ENCODE results near the gene LMNTD1. TPM values are rescaled to one million over a fixed set of nuclear protein-coding genes. Genes with fewer than 3 reads are reported as not detected.

The LMNTD1 gene
- total RNA-seq, 2 experiments from 2014 or later = not detected

DNA sequence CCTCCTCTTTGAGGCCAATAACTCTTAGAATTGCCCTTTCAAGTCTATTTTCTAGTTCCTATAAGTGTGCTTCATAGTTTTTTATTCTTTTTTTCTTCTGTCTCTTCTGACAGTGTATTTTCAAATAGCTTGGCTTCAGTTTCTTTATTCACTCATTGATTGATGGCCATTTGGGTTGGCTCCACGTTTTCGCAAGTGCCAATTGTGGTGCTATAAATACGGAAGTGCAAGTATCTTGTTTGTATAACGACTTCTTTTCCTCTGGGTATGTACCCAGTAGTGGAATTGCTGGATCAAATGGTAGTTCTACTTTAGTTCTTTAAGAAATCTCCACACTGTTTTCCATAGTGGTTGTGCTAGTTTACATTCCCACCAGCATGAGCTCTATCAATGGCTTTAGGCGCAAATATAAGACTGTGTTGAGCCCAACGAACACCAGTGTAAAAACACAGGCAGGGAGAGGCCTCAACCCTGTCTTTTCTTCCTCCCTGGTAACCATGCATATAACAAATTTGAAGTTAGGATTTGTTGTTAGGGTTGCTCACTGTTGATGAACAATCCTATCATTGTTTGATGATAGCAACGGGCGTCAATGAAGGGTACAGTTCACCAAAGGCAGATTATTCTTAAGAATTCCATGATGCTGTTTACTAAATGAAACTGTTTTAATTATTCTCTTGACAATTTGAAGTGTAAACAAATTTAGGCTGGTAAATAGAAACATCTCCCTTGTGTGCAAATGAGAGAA is 13.3 kb upstream of the LMNTD1 start:
- POLR2A ChIA-PET = interaction anchor here (0.6 kb wide), 1 partner anchor 232 kb away, joined by 4 read pairs; no protein-coding TSS in a partner anchor
- no peaks in the 10 kb centered on the region for H4K20me1 ChIP-seq (ENCODE audit: insufficient read depth, low read length)
- H3K27ac ChIP-seq (ENCODE audit: low read depth, low read length, poor library complexity, severe bottlenecking) = no peak overlapping the region
- H3K4me1 ChIP-seq (ENCODE audit: insufficient read depth, low read length, poor library complexity, severe bottlenecking) = no peaks in the 10 kb centered on the region
- TF ChIP-seq EZH2phosphoT487 (IDR thresholded peaks at IDR 0.05; ENCODE audit: borderline replicate concordance, low read depth, low read length) (no peak), CTCF (conservative IDR thresholded peaks at IDR 0.05; ENCODE audit: low read length) (no peak)
- H3K4me2 ChIP-seq (ENCODE audit: low read length) = no peak overlapping the region
- no peak overlapping the region for H3K4me3 ChIP-seq (ENCODE audit: low read depth, low read length, poor library complexity, severe bottlenecking)
- CTCF ChIA-PET (ENCODE audit: unreplicated experiment) = no interaction called here
- intact Hi-C loops (cut with micrococcal nuclease; ENCODE audit: unreplicated experiment) = no loop called here
- H2AFZ ChIP-seq (ENCODE audit: low read length) = no peak overlapping the region
- no peaks in the 10 kb centered on the region for H3K36me3 ChIP-seq (ENCODE audit: insufficient read depth, low read length)
- no peaks in the 10 kb centered on the region for H3K9me3 ChIP-seq (ENCODE audit: low read length)
- no peaks in the 10 kb centered on the region for H3K79me2 ChIP-seq (ENCODE audit: insufficient read depth, low read depth, low read length)
- BruUV-seq (replicated peaks) = no TSS peak
- no peak for DNase-seq (ENCODE audit: low spot score)
- no peaks in the 10 kb centered on the region for H3K9me2 ChIP-seq (ENCODE audit: insufficient read depth, low read length)

- ChIA-PET POLR2A (no interaction called here), CTCF (ENCODE audit: unreplicated experiment) (no interaction called here)
- H3K79me2 ChIP-seq (ENCODE audit: insufficient read depth, low read depth, low read length) = no peaks in the 10 kb centered on the region
- DNase-seq (ENCODE audit: low spot score) = no peak
- no peaks in the 10 kb centered on the region for H3K36me3 ChIP-seq (ENCODE audit: insufficient read depth, low read length)
- H3K4me3 ChIP-seq (ENCODE audit: low read depth, low read length, poor library complexity, severe bottlenecking) = no peak overlapping the region
- no peak overlapping the region for H3K4me2 ChIP-seq (ENCODE audit: low read length)
- no peaks in the 10 kb centered on the region for H3K9me3 ChIP-seq (ENCODE audit: low read length)
- H2AFZ ChIP-seq (ENCODE audit: low read length) = no peak overlapping the region
- H3K27ac ChIP-seq (ENCODE audit: low read depth, low read length, poor library complexity, severe bottlenecking) = no peak overlapping the region
- H3K4me1 ChIP-seq (ENCODE audit: insufficient read depth, low read length, poor library complexity, severe bottlenecking) = no peaks in the 10 kb centered on the region
- no TSS peak for BruUV-seq (replicated peaks)
- H4K20me1 ChIP-seq (ENCODE audit: insufficient read depth, low read length) = no peaks in the 10 kb centered on the region
- TF ChIP-seq CTCF (conservative IDR thresholded peaks at IDR 0.05; ENCODE audit: low read length) (no peak), EZH2phosphoT487 (IDR thresholded peaks at IDR 0.05; ENCODE audit: borderline replicate concordance, low read depth, low read length) (no peak)
- no peaks in the 10 kb centered on the region for H3K9me2 ChIP-seq (ENCODE audit: insufficient read depth, low read length)
- intact Hi-C loops (cut with micrococcal nuclease; ENCODE audit: unreplicated experiment) = loop anchor here (5.0 kb wide), 1 partner anchor 121 kb away; no protein-coding TSS in a partner anchor
Observed at GRCh38 chr12:25558586-25558985, 5.5 kb upstream of the LMNTD1 start.

DNA sequence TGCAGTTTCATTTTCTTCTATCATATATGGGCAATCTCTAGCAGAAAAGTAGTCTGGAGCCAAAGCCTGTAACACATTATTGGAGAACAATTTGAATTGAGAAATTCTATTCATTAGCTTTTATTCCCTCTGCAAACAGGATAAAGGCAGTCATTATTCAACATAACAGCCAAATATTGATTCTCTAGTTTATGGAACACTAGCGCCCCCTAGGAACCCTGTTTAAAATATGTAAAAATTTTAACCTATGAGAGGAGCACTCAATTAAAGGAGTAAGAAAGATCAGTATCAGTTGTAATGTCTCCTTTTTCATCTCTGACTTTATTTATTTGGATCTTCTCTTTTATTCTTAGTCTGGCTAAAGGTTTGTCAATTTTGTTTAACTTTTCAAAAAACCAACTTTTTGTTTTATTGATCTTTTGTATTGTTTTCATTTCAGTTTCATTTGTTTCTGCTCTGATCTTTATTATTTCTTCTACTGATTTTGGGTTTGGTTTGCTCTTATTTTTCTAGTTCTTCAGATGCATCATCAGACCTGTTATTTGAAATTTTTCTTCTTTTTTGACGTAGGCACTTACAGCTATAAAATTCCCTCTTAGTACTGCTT is 4.8 kb upstream of the LMNTD1 start:
- Histone ChIP-seq H3K4me3 (ENCODE audit: low read depth, low read length, poor library complexity, severe bottlenecking) (no peak overlapping the region), H3K9me3 (ENCODE audit: low read length) (no peaks in the 10 kb centered on the region), H3K79me2 (ENCODE audit: insufficient read depth, low read depth, low read length) (no peaks in the 10 kb centered on the region), H3K4me1 (ENCODE audit: insufficient read depth, low read length, poor library complexity, severe bottlenecking) (no peaks in the 10 kb centered on the region), H4K20me1 (ENCODE audit: insufficient read depth, low read length) (no peaks in the 10 kb centered on the region), H3K9me2 (ENCODE audit: insufficient read depth, low read length) (no peaks in the 10 kb centered on the region), H3K4me2 (ENCODE audit: low read length) (no peak overlapping the region), H3K36me3 (ENCODE audit: insufficient read depth, low read length) (no peaks in the 10 kb centered on the region), H3K27ac (ENCODE audit: low read depth, low read length, poor library complexity, severe bottlenecking) (no peak overlapping the region), H2AFZ (ENCODE audit: low read length) (no peak overlapping the region)
- ChIA-PET CTCF (ENCODE audit: unreplicated experiment) (interaction anchor here (0.5 kb wide), 1 partner anchor 408 kb away, joined by 4 read pairs; no protein-coding TSS in a partner anchor), POLR2A (no interaction called here)
- BruUV-seq (replicated peaks) = no TSS peak
- intact Hi-C loops (cut with micrococcal nuclease; ENCODE audit: unreplicated experiment) = loop anchor here (5.0 kb wide), 1 partner anchor 121 kb away; no protein-coding TSS in a partner anchor
- TF ChIP-seq EZH2phosphoT487 (IDR thresholded peaks at IDR 0.05; ENCODE audit: borderline replicate concordance, low read depth, low read length) = no peak
- peak; percentile 86 for TF ChIP-seq CTCF (conservative IDR thresholded peaks at IDR 0.05; ENCODE audit: low read length)
- DNase-seq (ENCODE audit: low spot score) = peak; percentile 61
